GM19328 (cell line): Measurements from ENCODE around the gene ANKRD27.

Experiments
- ATAC-seq: cut with Tn5 transposase; IDR thresholded peaks from one replicate; pipeline ENCODE4 v1.9.1; 2021; ENCODE audit warnings: mild to moderate bottlenecking, moderate library complexity; ENCODE audit not compliant: unreplicated experiment

Gene ANKRD27

GRCh38 chr19:32563761-32564160 lies 111.2 kb downstream of the ANKRD27 start:
- no peak for ATAC-seq

GRCh38 chr19:32558607-32559228 lies 116.3 kb downstream of the ANKRD27 start:
- ATAC-seq: no peak

- no peak for ATAC-seq
Measured at GRCh38 chr19:32555786-32556185, 119.2 kb downstream of the ANKRD27 start.

GRCh38 chr19:32550666-32551065 lies 124.3 kb downstream of the ANKRD27 start:
- ATAC-seq: no peak
